PFSK-1 (cell line): Measurements from ENCODE around the gene C3.

Experiments
- FOXP2 ChIP-seq: optimal IDR thresholded peaks from 2 replicates; pipeline ENCODE3; 2011; ENCODE audit warnings: borderline replicate concordance, control low read depth, inconsistent platforms; ENCODE audit not compliant: insufficient read depth; ENCODE audit errors: extremely low read length, extremely low read depth
- POLR2AphosphoS5 ChIP-seq: IDR thresholded peaks from 2 replicates; pipeline ENCODE4 v1.6.1; 2012; ENCODE audit warnings: low read depth, mild to moderate bottlenecking, control low read depth, low read length, moderate library complexity
- SIN3A ChIP-seq: IDR thresholded peaks from 2 replicates; pipeline ENCODE4 v1.6.1; 2012; ENCODE audit warnings: mild to moderate bottlenecking, low read length, moderate library complexity, borderline replicate concordance; ENCODE audit not compliant: insufficient read depth
- TAF1 ChIP-seq: IDR thresholded peaks from 2 replicates; pipeline ENCODE4 v1.6.1; 2012; ENCODE audit warnings: low read length, control low read depth, borderline replicate concordance; ENCODE audit not compliant: insufficient read depth
- TF ChIP-seq, protein P1 (sequence below), 2 experiments: IDR thresholded peaks; 2 replicates each; pipeline versions ENCODE4 v1.6.1 to v1.8.0; 2011 to 2012; ENCODE audit warnings: low read depth in 2 of 2, low read length in 2 of 2, control low read depth in 1 of 2, inconsistent platforms in 1 of 2, mild to moderate bottlenecking in 1 of 2, moderate library complexity in 1 of 2; ENCODE audit not compliant: insufficient read depth in 1 of 2

The C3 gene

DNA sequence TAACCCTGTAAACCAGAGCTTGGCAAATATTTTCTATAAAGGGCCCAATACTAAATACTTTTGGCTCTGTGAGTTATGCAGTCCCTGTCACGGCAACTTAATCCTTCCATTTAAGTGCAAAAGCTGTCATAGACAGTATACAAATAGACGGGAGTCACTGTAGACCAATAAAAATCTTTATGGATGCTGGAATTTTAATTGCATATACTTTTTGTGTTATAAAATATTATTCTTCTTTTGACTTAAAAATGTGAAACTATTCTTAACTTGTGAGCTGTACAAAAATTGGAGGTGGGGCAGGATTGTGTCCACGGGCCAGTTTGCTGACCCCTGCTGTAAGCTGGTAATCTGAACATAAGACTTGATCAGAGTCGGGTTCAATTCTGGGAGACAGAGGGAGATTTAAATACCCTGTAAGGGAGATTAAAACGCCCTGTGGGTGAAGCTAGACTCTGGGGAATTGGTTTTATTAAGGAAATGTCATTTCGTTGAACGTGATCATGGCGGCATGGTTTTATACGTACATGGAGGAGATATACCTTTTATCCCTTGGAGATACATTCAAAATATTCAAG lies 72.2 kb downstream of the C3 start:
- TF ChIP-seq TAF1, result no peak
- no peak for TF ChIP-seq FOXP2
- TF ChIP-seq, protein P1, sequence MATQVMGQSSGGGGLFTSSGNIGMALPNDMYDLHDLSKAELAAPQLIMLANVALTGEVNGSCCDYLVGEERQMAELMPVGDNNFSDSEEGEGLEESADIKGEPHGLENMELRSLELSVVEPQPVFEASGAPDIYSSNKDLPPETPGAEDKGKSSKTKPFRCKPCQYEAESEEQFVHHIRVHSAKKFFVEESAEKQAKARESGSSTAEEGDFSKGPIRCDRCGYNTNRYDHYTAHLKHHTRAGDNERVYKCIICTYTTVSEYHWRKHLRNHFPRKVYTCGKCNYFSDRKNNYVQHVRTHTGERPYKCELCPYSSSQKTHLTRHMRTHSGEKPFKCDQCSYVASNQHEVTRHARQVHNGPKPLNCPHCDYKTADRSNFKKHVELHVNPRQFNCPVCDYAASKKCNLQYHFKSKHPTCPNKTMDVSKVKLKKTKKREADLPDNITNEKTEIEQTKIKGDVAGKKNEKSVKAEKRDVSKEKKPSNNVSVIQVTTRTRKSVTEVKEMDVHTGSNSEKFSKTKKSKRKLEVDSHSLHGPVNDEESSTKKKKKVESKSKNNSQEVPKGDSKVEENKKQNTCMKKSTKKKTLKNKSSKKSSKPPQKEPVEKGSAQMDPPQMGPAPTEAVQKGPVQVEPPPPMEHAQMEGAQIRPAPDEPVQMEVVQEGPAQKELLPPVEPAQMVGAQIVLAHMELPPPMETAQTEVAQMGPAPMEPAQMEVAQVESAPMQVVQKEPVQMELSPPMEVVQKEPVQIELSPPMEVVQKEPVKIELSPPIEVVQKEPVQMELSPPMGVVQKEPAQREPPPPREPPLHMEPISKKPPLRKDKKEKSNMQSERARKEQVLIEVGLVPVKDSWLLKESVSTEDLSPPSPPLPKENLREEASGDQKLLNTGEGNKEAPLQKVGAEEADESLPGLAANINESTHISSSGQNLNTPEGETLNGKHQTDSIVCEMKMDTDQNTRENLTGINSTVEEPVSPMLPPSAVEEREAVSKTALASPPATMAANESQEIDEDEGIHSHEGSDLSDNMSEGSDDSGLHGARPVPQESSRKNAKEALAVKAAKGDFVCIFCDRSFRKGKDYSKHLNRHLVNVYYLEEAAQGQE (IDR thresholded peaks at IDR 0.05; ENCODE audit: insufficient read depth in 1 of 2, low read depth in 2 of 2, low read length in 2 of 2), result no peak
- no peak for TF ChIP-seq SIN3A
- no peak for TF ChIP-seq POLR2AphosphoS5

DNA sequence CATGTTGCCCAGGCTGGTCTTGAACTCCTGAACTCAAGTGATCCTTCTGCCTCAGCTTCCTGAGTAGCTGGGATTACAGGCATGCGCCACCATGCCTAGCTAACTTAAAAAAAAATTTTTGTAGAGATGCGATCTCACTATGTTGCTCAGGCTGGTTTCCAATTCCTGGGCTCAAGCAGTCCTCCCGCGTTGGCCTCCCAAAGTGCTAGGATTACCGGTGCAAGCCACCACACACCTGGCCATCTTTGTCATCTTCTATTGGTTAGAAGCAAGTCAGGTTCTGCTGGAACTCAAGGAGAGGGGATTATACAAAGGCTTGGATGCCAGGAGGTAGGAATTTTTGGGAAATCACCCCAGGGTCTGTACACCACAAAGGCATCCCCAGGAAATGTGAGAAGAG lies 75.7 kb downstream of the C3 start:
- TF ChIP-seq TAF1, result no peak
- no peak for TF ChIP-seq POLR2AphosphoS5
- no peak for TF ChIP-seq SIN3A
- no peak for TF ChIP-seq FOXP2
- TF ChIP-seq, protein P1 (IDR thresholded peaks at IDR 0.05; ENCODE audit: insufficient read depth in 1 of 2, low read depth in 2 of 2, low read length in 2 of 2), result no peak

DNA sequence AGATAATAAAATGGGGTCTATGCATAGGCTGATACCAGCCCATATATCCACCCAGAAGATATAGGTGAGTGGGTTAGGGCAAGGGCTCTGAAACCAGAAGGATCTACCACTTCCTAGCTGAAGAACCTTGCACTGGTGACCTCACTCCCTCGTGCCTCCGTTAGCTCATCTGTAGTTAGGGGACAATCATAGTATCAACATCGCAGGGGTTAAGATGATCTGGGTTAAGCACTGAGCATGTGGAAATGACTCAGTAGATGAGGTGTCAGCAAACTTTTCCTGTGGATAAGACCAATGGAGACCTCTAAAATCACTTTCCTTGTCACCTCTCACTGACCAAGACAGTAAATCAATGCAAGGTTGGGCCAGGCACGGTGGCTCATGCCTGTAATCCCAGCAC lies 81.0 kb downstream of the C3 start:
- TF ChIP-seq FOXP2, result no peak
- no peak for TF ChIP-seq TAF1
- no peak for TF ChIP-seq POLR2AphosphoS5
- no peak for TF ChIP-seq SIN3A
- TF ChIP-seq, protein P1 (IDR thresholded peaks at IDR 0.05; ENCODE audit: insufficient read depth in 1 of 2, low read depth in 2 of 2, low read length in 2 of 2), result no peak

DNA sequence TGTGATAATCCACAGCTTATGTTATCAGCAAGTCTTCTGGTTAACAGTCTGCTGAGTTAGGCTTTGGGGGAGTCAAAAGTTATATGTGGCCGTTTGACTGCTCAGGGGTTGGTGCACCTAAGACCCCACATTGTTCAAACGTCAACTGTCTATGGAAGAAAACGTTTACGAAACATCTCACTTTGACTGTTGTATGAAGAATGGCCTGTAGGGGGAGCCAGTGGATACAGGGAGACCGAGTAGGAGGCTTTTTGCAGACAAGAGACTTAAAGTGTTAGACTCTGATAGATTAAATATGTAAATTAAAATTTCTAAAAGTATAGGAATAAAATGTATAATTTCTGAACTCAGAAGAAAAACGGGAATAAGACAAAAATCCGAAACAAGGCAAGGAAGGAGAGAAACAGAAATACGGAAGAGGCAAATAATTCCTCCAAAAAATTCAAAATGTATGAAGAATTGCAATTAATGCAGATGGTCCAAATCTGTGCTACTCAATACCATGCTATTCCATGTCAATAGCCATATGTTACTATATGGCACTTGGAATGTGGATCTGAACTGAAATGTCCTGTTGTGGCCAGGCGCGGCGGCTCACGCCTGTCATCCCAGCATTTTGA lies 88.3 kb downstream of the C3 start:
- TF ChIP-seq SIN3A (no peak), FOXP2 (no peak), POLR2AphosphoS5 (no peak), TAF1 (no peak)
- TF ChIP-seq, protein P1 (IDR thresholded peaks at IDR 0.05; ENCODE audit: insufficient read depth in 1 of 2, low read depth in 2 of 2, low read length in 2 of 2), result no peak
